Kidney epithelial cell (primary cell): ENCODE measurements around the gene SUMF2. TPM values are rescaled to one million over a fixed set of nuclear protein-coding genes. Genes with fewer than 3 reads are reported as not detected.
"Not testable (repeated sequence)": the region's sequence is repeated elsewhere in the genome, so short reads cannot be mapped to it uniquely, and the experiment has no call there.

Source experiments
- DNase-seq: peaks from one replicate; pipeline ENCODE4 v3.0.0-alpha.2; 2010; ENCODE audit warnings: low read depth
- H3K27me3 ChIP-seq: 2 replicates; pipeline ENCODE4 v1.6.0; 2011; ENCODE audit warnings: low read length; ENCODE audit not compliant: control insufficient read depth, insufficient read depth
- H3K36me3 ChIP-seq: 2 replicates; pipeline ENCODE4 v1.5.1; 2011; ENCODE audit warnings: low read length; ENCODE audit not compliant: control insufficient read depth, insufficient read depth
- H3K4me3 ChIP-seq: 2 replicates; pipeline ENCODE4 v1.5.1; 2011; ENCODE audit warnings: low read depth, mild to moderate bottlenecking, control low read depth, low read length
- CTCF ChIP-seq: IDR thresholded peaks from 2 replicates; pipeline ENCODE4 v1.5.1; 2011; ENCODE audit warnings: mild to moderate bottlenecking, moderate library complexity, low read length, control low read depth, inconsistent platforms; ENCODE audit not compliant: insufficient read depth, poor library complexity, severe bottlenecking
- total RNA-seq: library from RNA; depleted of rRNA; stranded (reverse); fragments of >200 nt; gene quantifications from 2 replicates; pipeline ENCODE4 v1.2.3, GENCODE V29; 2015

Gene SUMF2
- total RNA-seq: 98.6 and 107 TPM in 2 replicates

- Histone ChIP-seq H3K27me3 (no peaks in the 10 kb centered on the region), H3K4me3 (peak within 1 kb of the TSS; percentile 76), H3K36me3 (no peaks in the 10 kb centered on the region)
- no peak for DNase-seq
- no peak for TF ChIP-seq CTCF
Observed at GRCh38 chr7:56063882-56064625, at the start of gene SUMF2. Gene SUMF2 (plus strand): TSS chr7:56064286. CDS start chr7:56064312, 26 bp downstream.

DNA sequence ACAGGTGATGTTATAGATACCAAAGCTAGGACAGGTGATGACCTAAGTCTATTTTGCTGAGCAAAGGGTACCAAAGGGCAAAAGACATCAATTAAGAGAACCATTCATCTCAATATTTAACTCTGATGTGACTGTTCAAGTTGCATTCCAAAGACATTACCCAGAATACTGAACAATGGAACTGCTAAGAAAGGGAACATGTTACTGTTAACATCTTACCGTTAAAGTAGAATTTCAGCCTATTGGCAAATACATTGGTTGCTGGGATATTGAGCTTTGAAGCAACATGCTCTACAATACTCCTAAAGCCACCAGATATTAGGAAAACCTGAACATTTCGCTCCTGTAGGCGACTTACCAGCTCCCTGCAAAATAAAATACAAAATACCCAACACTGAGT is 47.1 kb upstream of the SUMF2 start:
- DNase-seq: not testable (repeated sequence)

DNA sequence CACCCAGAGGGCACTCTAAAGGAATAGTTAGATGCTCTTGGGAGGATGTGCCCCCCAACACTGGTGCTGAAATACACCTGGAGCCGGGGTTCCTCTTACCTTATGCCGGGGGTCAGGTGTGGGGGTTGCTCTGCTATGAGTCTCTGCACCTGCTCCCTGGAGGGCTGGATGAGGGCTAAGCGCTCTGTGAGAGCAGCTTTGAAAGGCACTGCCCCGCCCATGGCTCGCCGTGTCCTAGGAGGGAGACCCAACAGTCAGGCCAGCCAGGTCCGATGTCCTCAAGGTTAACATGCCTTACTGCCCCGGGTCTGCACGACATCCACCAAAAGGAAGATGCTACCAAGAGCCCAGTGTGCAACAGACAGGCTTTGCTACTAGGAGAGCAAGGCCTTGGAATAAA is 44.6 kb upstream of the SUMF2 start:
- Histone ChIP-seq H3K4me3 (no peak overlapping the region), H3K27me3 (no peaks in the 10 kb centered on the region), H3K36me3 (no peaks in the 10 kb centered on the region)
- DNase-seq: no peak
- TF ChIP-seq CTCF: no peak

More for the DNA sequence above, 47.1 kb upstream of the SUMF2 start:
- not testable (repeated sequence) for H3K36me3 ChIP-seq, H3K27me3 ChIP-seq, H3K4me3 ChIP-seq

DNA sequence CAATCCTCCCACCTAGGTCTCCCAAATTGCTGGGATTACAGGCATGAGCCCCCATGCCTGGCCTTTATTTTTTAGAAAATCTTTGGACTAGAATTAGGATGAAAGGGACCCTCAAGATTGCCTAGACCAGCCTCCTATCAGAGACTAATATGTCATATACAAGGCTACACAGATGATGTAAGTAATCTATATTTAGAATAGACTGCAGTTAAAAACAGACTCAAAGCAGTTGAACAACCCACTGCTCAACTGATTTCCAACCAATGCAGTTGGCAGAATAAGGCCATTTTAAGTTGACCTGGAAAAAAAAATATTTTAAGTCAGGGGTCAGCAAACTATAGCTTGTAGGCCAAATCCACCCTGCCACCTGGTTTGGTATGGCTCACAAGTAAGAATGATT is 40.6 kb upstream of the SUMF2 start:
- H3K36me3 ChIP-seq: no peaks in the 10 kb centered on the region
- TF ChIP-seq CTCF: no peak
- no peak for DNase-seq
- no peak overlapping the region for H3K4me3 ChIP-seq
- no peaks in the 10 kb centered on the region for H3K27me3 ChIP-seq

DNA sequence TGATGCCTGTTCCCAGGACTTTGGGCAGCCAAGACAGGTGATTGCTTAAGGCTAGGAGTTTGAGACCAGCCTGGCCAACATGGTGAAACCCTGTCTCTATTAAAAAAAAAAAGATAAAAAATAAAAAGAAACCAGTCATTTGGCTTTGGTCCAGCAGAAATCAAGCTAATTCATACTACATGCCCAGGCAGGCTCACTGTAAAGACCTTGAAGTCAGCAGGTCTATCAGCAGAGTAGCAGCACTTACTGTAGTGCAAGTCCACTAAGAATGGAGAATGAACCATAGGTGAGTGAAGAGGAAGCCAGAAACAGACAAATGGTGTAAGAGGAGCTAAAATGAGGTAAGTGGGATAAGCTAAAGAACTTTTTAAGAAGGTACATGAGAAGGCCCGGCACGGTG is 37.5 kb upstream of the SUMF2 start:
- TF ChIP-seq CTCF: no peak
- H3K4me3 ChIP-seq: no peak overlapping the region
- H3K36me3 ChIP-seq: no peaks in the 10 kb centered on the region
- no peak for DNase-seq
- no peaks in the 10 kb centered on the region for H3K27me3 ChIP-seq

DNA sequence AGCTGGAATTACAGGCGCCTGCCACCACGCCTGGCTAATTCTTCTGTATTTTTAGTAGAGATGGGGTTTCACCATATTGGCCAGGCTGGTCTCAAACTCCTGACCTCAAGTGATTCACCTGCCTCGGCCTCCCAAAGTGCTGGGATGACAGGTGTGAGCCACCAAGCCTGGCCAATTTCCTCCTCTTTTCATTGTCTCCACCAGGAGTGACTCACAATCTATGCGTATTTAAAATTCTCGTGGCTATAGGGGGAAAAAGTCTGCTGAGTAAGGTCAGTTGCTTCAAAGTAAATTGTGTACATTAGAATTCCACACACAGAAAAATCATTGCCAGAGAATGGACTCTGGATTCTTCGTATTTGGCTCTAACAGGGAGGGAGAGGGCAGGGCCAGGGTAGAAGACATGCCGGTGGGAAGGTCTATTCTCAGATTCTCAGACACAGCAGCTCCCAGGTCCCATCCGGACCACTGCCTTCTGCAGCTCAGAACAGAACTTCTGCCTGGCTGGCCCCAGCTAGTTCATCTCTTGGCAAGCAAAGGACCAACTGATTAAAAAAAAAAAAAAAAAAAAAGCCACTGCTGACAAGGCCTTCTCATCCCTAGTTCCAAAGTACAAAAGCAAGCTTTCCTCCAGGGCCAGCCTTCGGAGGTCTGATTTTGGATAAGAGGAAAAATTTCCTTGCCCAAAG is 35.0 kb upstream of the SUMF2 start:
- no peak for TF ChIP-seq CTCF
- no peaks in the 10 kb centered on the region for H3K36me3 ChIP-seq
- H3K4me3 ChIP-seq: no peak overlapping the region
- no peak for DNase-seq
- H3K27me3 ChIP-seq: no peaks in the 10 kb centered on the region
